GM19324 (cell line): Measurements from ENCODE around the gene PLXDC2.

Experiments used
- ATAC-seq: cut with Tn5 transposase; IDR thresholded peaks from one replicate; pipeline ENCODE4 v1.9.1; 2021; ENCODE audit warnings: mild to moderate bottlenecking, moderate library complexity; ENCODE audit not compliant: unreplicated experiment, low FRiP score

The PLXDC2 gene

GRCh38 chr10:19848226-19848985, 32.2 kb downstream of the PLXDC2 start:
- ATAC-seq, result no peak

GRCh38 chr10:19853831-19854230, 37.6 kb downstream of the PLXDC2 start:
- ATAC-seq, result no peak

GRCh38 chr10:19857876-19858275, 41.6 kb downstream of the PLXDC2 start:
- no peak for ATAC-seq

DNA sequence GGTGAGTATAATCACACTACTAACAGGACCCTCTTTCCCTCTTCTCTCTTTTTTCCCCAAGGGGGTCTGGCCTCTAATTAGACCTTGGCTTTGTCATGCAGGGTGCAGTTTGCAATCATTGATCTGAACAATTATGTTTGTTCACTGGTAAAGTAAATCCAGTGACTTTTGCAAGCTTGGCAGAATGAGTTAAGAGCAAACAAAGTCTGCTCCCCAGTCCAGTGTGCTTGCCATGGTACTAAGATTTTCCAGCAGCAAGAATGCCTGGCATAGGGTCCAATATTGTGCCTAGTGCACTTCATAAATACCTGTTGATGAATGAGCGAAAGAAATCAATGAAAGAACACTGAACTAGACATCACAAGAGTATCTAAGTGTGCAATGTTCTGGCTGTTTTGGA, 43.9 kb downstream of the PLXDC2 start:
- ATAC-seq, result no peak

DNA sequence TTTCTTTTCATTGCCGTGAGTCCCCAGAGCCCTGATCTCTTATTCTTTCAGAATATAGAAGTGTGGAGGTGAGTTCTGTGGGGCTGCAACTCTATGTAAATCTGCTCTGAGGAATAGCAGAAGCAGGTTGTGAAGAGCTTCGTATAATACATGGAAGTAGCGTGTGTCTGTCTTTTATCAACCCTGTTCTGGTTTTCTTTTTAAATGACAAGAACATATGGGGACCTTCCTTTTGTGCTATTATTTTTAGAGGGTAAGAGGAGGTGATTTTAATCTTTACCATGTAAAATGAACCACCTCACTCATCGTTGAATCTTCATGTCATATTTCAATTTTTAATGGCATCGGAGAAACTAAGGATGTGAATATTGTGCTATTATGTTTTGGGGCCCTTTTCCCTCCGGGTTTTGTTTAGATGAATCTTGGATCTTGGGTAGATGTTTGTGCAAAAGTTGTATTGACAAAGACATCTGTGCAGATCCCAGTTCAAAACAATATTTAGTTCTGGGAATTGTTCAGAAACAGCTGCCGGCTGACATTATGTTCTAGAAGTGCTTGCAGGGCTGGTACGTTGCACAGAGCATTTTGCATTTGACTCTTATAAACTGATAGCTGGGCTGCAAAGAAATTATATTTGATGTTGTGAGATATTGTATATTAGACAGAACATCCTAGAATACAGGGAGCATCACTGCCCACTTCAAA, 46.7 kb downstream of the PLXDC2 start:
- no peak for ATAC-seq

- no peak for ATAC-seq
Observed at GRCh38 chr10:19865676-19866075, 49.4 kb downstream of the PLXDC2 start.

DNA sequence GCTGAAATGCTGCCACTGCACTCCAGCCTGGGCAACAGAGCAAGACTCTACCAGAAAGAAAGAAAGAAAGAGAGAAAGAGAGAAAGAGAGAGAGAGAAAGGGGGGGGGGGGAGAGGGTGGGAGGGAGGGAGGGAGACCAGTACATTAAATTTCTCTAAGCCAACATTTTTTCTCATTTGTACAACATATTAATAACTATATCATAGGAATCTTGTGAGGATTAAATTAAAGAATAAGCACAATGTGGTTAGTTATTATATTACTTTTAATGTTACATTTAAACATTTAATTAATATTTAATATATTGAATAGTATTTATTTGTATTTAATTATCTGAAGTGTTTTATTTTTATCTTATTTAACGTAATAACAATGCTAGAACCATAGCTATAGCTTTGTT, 53.1 kb downstream of the PLXDC2 start:
- no peak for ATAC-seq

DNA sequence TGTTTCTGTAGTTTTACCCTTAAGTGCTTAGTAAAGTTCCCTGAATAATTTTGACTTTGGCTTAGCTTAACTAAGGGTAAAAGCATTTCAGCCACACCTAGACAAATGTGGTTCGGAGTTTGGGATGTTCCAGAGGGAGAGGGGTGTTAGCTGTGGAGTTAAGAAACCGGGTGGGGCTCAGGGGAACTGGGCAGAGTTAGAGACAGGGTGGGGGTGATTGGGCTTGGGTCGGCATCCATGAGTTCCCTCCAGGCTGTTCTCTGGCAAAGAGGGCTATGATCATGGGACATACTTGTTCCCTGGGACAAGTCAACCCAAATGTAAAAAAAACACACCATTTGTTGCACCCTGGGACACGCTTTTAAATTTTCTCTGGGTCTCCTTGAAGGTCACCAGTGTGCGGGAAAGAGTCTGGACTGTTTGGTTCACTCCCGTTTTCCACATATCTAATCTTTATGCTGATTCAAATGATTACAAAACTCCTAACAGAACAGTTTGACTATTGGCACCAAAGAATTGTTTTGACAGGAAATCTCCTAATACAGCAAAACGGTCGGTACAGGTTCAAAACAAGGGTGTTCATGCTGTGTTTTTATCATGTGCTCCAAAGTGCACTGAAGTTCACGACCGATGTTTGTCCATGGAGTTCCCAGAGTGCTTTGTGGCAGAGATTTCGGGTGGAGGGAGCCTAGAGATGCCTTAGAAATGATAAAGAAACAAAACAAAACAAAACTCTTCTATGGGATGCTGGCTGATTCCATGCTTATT, 56.5 kb downstream of the PLXDC2 start:
- no peak for ATAC-seq

DNA sequence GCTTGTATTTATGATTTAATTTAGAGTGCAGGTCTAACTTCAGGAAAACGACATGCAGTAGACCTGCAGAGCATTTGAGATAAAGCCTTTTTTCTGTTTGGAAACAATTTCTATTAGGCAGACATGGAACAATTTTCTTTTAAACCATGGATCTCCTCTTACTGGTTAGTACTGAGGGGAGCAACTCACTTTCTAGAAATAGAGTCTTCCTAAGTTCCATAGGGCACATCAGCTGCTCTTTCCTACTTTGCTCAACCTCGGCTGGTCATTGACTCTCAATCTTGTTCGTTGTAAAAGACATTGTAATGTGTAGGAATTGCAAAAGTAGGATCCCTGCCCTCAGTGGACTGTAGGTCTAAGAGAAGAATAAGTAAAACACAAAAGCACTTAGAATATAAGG, 58.0 kb downstream of the PLXDC2 start:
- no peak for ATAC-seq

- no peak for ATAC-seq
Observed at GRCh38 chr10:19874791-19875190, 58.6 kb downstream of the PLXDC2 start.

- no peak for ATAC-seq
Observed at GRCh38 chr10:19876570-19876969, 60.3 kb downstream of the PLXDC2 start.

DNA sequence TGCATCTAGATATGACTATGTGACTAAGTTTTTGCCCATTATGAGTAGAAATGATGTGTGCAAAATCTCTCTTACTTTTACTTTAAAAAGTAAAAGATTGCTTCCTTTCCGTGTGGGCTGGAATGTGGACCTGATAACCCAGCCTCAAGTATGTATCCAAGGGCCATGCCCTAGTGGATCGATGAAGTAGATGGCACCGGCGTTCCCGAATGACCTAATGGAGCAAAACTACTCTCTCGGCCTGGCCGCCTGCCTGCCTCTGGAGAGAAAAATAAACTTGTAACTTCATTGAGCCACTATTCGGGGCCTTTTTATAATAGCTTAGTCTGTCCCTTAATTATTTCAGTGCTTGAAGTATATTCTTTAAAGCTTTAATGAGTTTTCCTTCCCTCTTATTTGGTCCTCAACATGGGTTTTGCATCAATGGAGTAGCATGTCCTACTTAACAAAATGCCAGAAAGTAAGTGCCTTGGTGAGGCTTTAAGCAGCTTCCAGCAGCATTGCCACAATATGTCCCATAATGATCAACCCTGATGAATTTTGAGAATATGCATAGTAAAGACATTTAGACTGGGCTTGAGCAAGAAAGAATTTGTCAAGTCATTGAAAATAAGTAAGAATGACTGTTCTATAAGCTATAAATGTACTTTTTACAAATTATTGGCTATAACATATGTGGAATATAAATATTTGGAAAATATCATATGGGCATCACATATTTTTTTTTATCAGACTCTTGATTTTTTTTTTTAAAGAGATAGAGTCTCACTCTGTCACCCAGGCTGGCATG, 61.4 kb downstream of the PLXDC2 start:
- no peak for ATAC-seq

GRCh38 chr10:19882621-19883020, 66.4 kb downstream of the PLXDC2 start:
- no peak for ATAC-seq

DNA sequence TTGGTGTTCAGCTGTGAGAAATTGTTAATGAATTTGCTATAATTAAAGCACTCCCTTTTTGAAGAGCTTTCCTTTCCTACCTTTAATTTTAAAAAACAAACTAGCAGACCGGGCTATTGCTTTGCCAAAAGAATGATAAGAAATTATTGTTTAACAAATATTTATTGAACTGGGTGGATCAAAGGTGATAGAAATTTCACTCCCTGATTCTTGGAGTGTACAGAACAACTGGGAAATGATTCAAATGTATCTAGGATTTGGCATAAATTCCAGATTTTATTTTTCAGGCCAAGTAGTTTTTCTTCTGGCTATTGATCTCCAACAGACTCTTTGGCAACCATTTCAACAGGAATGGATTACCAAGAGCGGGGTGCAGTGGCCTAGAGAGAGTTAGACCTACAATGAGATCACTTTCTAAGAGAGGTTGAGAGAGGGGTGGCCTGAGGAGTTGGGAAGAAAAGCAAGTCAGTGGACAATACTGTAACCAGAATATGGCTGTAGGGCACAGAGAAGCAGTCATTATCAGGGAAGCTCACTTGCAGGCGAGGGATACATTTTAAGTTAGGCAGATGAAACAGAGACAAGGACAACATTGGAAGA, 71.9 kb downstream of the PLXDC2 start:
- ATAC-seq, result no peak

GRCh38 chr10:19889256-19889655, 73.0 kb downstream of the PLXDC2 start:
- no peak for ATAC-seq

DNA sequence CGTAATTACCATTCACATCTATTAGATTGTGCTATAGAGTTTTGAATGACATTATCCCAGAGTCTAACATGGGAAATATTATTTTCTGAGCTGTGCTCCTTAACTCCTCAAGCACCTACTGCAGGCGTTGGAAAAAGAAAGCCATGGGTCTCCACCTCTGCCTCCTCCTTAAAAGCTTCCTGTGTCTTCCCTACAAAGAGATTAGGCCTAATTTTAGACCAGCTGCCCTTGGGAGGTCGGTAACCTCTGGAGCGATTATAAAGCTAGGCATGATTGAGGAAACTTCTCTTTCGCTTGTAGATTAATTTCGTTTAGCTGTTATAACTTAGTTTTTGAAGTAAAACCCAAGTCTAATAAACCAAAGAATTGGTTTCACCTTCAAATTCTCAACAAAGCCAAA, 75.2 kb downstream of the PLXDC2 start:
- ATAC-seq, result no peak

DNA sequence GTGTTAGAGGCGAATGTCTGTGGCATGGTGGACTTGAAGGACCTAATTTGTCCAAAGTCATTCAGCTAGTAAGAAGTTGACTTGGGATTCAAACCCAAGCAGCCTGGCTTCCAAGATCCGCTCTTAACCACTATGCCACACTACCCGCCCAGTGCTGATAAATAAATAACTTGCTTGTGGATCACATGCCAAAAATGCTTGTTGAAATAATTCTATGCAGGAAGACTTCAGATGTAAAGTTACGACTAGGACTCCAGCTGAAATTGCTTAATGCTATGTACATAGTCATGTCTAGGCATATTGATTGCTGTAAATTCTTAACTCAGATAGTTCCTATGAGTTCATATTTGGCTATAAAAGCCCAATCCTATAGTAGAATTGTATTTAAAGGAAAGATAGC, 76.0 kb downstream of the PLXDC2 start:
- ATAC-seq, result no peak

- ATAC-seq, result no peak
Observed at GRCh38 chr10:19892677-19893076, 76.4 kb downstream of the PLXDC2 start.

DNA sequence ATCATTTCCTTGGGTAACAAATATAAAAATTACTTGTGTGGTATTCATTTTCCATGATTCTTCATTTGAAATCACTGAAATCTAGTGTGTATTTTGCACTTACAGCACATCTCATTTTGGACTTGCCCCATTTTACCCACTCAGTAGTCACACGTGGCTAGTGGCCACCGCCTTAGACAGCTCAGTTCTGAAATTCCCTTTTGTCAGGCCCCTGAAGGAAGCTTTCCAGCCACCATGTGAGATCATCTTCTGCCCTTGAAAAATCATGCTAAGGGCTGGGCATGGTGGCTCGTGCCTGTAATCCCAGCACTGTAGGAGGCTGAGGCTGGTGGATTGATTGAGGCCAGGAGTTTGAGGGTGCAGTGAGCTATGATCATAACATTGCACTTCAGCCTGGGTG, 79.3 kb downstream of the PLXDC2 start:
- no peak for ATAC-seq

DNA sequence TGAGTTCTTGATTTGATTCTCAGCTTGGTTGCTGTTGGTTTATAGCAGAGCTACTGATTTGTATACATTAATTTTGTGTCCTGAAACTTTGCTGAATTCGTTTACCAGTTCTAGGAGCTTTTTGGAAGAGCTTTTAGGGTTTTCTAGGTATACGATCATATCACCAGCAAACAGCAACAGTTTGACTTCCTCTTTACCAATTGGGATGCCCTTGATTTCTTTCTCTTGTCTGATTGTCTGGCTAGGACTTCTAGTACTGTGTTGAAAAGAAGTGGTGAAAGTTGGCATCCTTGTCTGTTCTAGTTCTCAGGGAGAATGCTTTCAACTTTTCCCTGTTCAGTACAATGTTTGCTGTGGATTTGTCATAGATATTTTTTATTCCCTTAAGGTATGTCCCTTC, 86.2 kb downstream of the PLXDC2 start:
- no peak for ATAC-seq
